K562 (cell line): ENCODE measurements around the gene SH2D7. TPM values are rescaled to one million over a fixed set of nuclear protein-coding genes. Genes with fewer than 3 reads are reported as not detected.

Experiments used
- ATAC-seq: fragments of 200-7000 bp; cut with Tn5 transposase; 3 replicates; pipeline ENCODE4 v1.9.1; 2020; ENCODE audit warnings: moderate library complexity
- BruUV-seq: library from RNA; stranded (reverse); fragments of 400-500 nt; replicated peaks from 2 replicates; lab custom pipeline; 2021; lab: Mats Ljungman, UMichigan
- CTCF ChIA-PET: fragments of 300-600 bp; formaldehyde crosslinking; extraction: SDS; loops from one replicate; lab custom pipeline; 2021; ENCODE audit warnings: low intra/inter-chr PET ratio; lab: Yijun Ruan, JAX
- POLR2A ChIA-PET: fragments of 300-600, 350-650 bp; sonication (Branson Sonifier 250); formaldehyde crosslinking; extraction: SDS; loops from one replicate; lab custom pipeline; 2021; ENCODE audit warnings: antibody characterized with exemption, inconsistent platforms; lab: Yijun Ruan, JAX
- DNase-seq, 4 experiments: peaks; one replicate each; pipeline versions ENCODE4 v3.0.0 to v3.0.0-alpha.2; 2011 to 2018; ENCODE audit warnings: low spot score in 3 of 4, mixed read lengths in 3 of 4; ENCODE audit errors: extremely low read depth in 1 of 4
- FAIRE-seq: peaks from 2 replicates; lab custom pipeline; 2011; peaks lifted over from hg19 to GRCh38; lab: Jason Lieb, UNC
- H2AFZ ChIP-seq: 2 replicates; pipeline ENCODE4 v1.6.0; 2011; ENCODE audit warnings: low read depth, low read length, control low read depth, inconsistent platforms
- H3K27ac ChIP-seq: fragments of 200-600 bp; 3 replicates; pipeline ENCODE4 v1.8.0; 2011; ENCODE audit warnings: low read depth, mild to moderate bottlenecking, control low read depth, inconsistent platforms, low read length, moderate library complexity, mixed read lengths; ENCODE audit errors: extremely low read depth
- H3K27me3 ChIP-seq, 2 experiments: fragments of 300-600 bp in 1 of 2; 2 replicates in 1 of 2; 3 replicates in 1 of 2; pipeline versions ENCODE4 v1.6.0 to v1.8.0; 2011; ENCODE audit warnings: inconsistent platforms in 2 of 2, low read length in 2 of 2, mild to moderate bottlenecking in 1 of 2, mixed read lengths in 1 of 2, moderate library complexity in 1 of 2; ENCODE audit not compliant: control insufficient read depth in 2 of 2, insufficient read depth in 2 of 2
- H3K36me3 ChIP-seq: fragments of 300-600 bp; 3 replicates; pipeline ENCODE4 v1.8.0; 2011; ENCODE audit warnings: mild to moderate bottlenecking, low read length, inconsistent platforms; ENCODE audit not compliant: control insufficient read depth, insufficient read depth
- H3K4me1 ChIP-seq, 2 experiments: fragments of 200-600 bp in 1 of 2; replicated peaks in 1 of 2; 2 replicates in 1 of 2; 3 replicates in 1 of 2; pipeline versions ENCODE4 v1.5.1 to v1.8.0; 2011; ENCODE audit warnings: inconsistent platforms in 2 of 2, low read length in 2 of 2, mild to moderate bottlenecking in 1 of 2, mixed read lengths in 1 of 2, moderate library complexity in 1 of 2; ENCODE audit not compliant: control insufficient read depth in 2 of 2, insufficient read depth in 2 of 2
- H3K4me2 ChIP-seq: 2 replicates; pipeline ENCODE4 v1.6.1; 2011; ENCODE audit warnings: low read length, control low read depth, inconsistent platforms, mixed read lengths; ENCODE audit not compliant: insufficient read depth
- H3K4me3 ChIP-seq: fragments of 200-600 bp; sonication (generic), shearing (Covaris generic); 2 replicates; pipeline ENCODE4 v1.5.1; 2016; ENCODE audit warnings: control low read depth, inconsistent platforms
- H3K79me2 ChIP-seq: fragments of 200-600 bp; 3 replicates; pipeline ENCODE4 v1.8.0; 2011; ENCODE audit warnings: low read length, inconsistent platforms; ENCODE audit not compliant: control insufficient read depth, insufficient read depth
- H3K9ac ChIP-seq, 2 experiments: 2 replicates each; pipeline versions ENCODE4 v1.6.0 to v1.6.1; 2011; ENCODE audit warnings: low read depth in 2 of 2, low read length in 2 of 2, control low read depth in 1 of 2, inconsistent platforms in 1 of 2, mild to moderate bottlenecking in 1 of 2, mixed read lengths in 1 of 2; ENCODE audit not compliant: insufficient read depth in 1 of 2
- H3K9me1 ChIP-seq: one replicate; pipeline ENCODE4 v1.6.0; 2011; ENCODE audit warnings: inconsistent platforms, mild to moderate bottlenecking, low read length, moderate library complexity; ENCODE audit not compliant: control insufficient read depth, insufficient read depth
- H3K9me3 ChIP-seq: replicated peaks from 2 replicates; pipeline ENCODE4 v1.5.1; 2011; ENCODE audit warnings: low read depth, low read length, inconsistent platforms; ENCODE audit not compliant: control insufficient read depth, insufficient read depth
- H4K20me1 ChIP-seq: replicated peaks from 2 replicates; pipeline ENCODE4 v1.6.1; 2011; ENCODE audit warnings: low read length, inconsistent platforms, mixed read lengths; ENCODE audit not compliant: control insufficient read depth, insufficient read depth
- BCL6 ChIP-seq: fragments of 250-450 bp; sonication (Bioruptor Pico); IDR thresholded peaks from 2 replicates; pipeline ENCODE4 v1.4.0; 2020
- BRCA1 ChIP-seq, 2 experiments: fragments of 450-650 bp in 1 of 2; sonication (generic) in 1 of 2; formaldehyde crosslinking in 1 of 2; IDR thresholded peaks; 2 replicates each; pipeline versions ENCODE4 v1.5.0 to v1.6.1; 2017 to 2020; ENCODE audit warnings: mild to moderate bottlenecking in 1 of 2, missing genetic modification reagents in 1 of 2
- CBX1 ChIP-seq: sonication (generic); IDR thresholded peaks from 2 replicates; pipeline ENCODE4 v1.6.1; 2016; ENCODE audit warnings: antibody characterized with exemption, low read depth, mild to moderate bottlenecking
- FOS ChIP-seq: IDR thresholded peaks from 3 replicates; pipeline ENCODE4 v1.6.1; 2011; ENCODE audit not compliant: insufficient read length; ENCODE audit errors: extremely low read depth
- MCM3 ChIP-seq: fragments of 450-650 bp; IDR thresholded peaks from 2 replicates; pipeline ENCODE4 v1.6.1; 2016
- TFAP4 ChIP-seq: sonication (generic); formaldehyde crosslinking; IDR thresholded peaks from 2 replicates; pipeline ENCODE4 v1.8.0; 2022; ENCODE audit warnings: missing genetic modification reagents, mild to moderate bottlenecking, moderate library complexity, borderline replicate concordance
- U2AF2 ChIP-seq: fragments of 200-400 bp; formaldehyde crosslinking; optimal IDR thresholded peaks from 2 replicates; pipeline ENCODE3; 2017; ENCODE audit warnings: low read depth, mild to moderate bottlenecking, low read length
- ZNF347 ChIP-seq: fragments of 450-650 bp; formaldehyde crosslinking; IDR thresholded peaks from 2 replicates; pipeline ENCODE4 v1.4.0; 2020; ENCODE audit warnings: low read depth, mild to moderate bottlenecking, moderate library complexity
- ZNF589 ChIP-seq: fragments of 200-800 bp; sonication (Bioruptor generic); IDR thresholded peaks from 2 replicates; pipeline ENCODE4 v1.6.1; 2016; ENCODE audit warnings: low read depth, missing genetic modification characterization, missing compliant biosample characterization
- WGBS: fragments of 100-300 bp; shearing (Covaris generic); methylation state at CpG from one replicate; pipeline ENCODE4 v1.1.6; 2016; ENCODE audit warnings: low coverage, mixed read lengths; ENCODE audit not compliant: insufficient coverage; ENCODE audit errors: missing lambda C conversion rate; 5-methylcytosine and 5-hydroxymethylcytosine counted together
- in situ Hi-C: fragments of 300-500 bp; cut with MboI; formaldehyde crosslinking; loops from 4 replicates; pipeline ENCODE4 v1.15.0; 2018; ENCODE audit warnings: inconsistent platforms, mixed read lengths
- intact Hi-C: fragments of 100-400 bp; cut with micrococcal nuclease; formaldehyde crosslinking; loops from 2 replicates; pipeline ENCODE4 v1.14.2; 2022
- polyA plus RNA-seq, 8 experiments: library from polyadenylated mRNA; depleted of rRNA in 4 of 8; stranded (reverse) in 5 of 8; unstranded in 3 of 8; fragments of >200 nt; fragmentation: Nextera tagmentation in 2 of 8; fragmentation: Illumina TruSeq in 1 of 8; extraction: Ambion mirVana in 2 of 8; extraction: Trizol in 1 of 8; gene quantifications; 2 replicates each; pipeline versions ENCODE4 v1.2.1 to v1.2.3, GENCODE V29; 2011 to 2014; ENCODE audit warnings: inconsistent platforms in 1 of 8, missing spikeins in 1 of 8
- total RNA-seq, 7 experiments: library from RNA; depleted of rRNA in 6 of 7; stranded (reverse); fragments of >200 nt in 6 of 7; fragmentation: Illumina TruSeq in 2 of 7; extraction: Trizol in 2 of 7; gene quantifications; 2 replicates each; pipeline versions ENCODE4 v1.2.1 to v1.2.3, GENCODE V29; 2011 to 2021; ENCODE audit warnings: low replicate concordance in 1 of 7

Gene SH2D7
- total and polyA plus RNA-seq, 9 of the 15 experiments (the other 6 are each of a cell fraction or from before 2014, with no cell fraction given) = not detected

GRCh38 chr15:78093242-78094020, 1.1 kb downstream of the SH2D7 start:
- in situ Hi-C loops = no loop called here
- 0 out of 5 replicates have a peak, but pooled peaks cover 0 to 3% of the 10 kb centered on the region in 2 experiments for H3K4me1 ChIP-seq
- H3K9me3 ChIP-seq = no peaks in the 10 kb centered on the region
- intact Hi-C loops = no loop called here
- no peak overlapping the region for H2AFZ ChIP-seq
- H3K27me3 ChIP-seq = peaks cover 8 to 48% of the 10 kb centered on the region in 2 experiments
- TF ChIP-seq TFAP4 = no peak
- no peak for TF ChIP-seq ZNF347 (CRISPR knock-in tag)
- no peak for TF ChIP-seq ZNF589
- no peak for TF ChIP-seq U2AF2
- TF ChIP-seq FOS = no peak
- TF ChIP-seq MCM3 = no peak
- TF ChIP-seq CBX1 = no peak
- TF ChIP-seq BRCA1 (IDR thresholded peaks at IDR 0.05) = no peak
- no peak for TF ChIP-seq BRCA1 (CRISPR knock-in tag; IDR thresholded peaks at IDR 0.05)
- TF ChIP-seq BCL6 (CRISPR knock-in tag) = no peak
- H3K79me2 ChIP-seq = no peaks in the 10 kb centered on the region
- no TSS peak for BruUV-seq
- H4K20me1 ChIP-seq = peaks cover 7% of the 10 kb centered on the region; the same call in 1 of the 2 replicates
- POLR2A ChIA-PET = interaction anchor here (0.5 to 1.4 kb wide), 3 partner anchors 10 to 382 kb away, joined by 3 to 4 read pairs (median 3); no protein-coding TSS in a partner anchor
- CTCF ChIA-PET = no interaction called here
- no peak for DNase-seq
- H3K9ac ChIP-seq = no peak overlapping the region
- no peak for FAIRE-seq
- no peaks in the 10 kb centered on the region for H3K36me3 ChIP-seq
- ATAC-seq = no peak
- H3K9me1 ChIP-seq = no peaks in the 10 kb centered on the region
- no peak overlapping the region for H3K4me3 ChIP-seq
- 6% methylated on average over 5 of the region's 5 CpGs for WGBS
- H3K27ac ChIP-seq = no peak overlapping the region
- no peak overlapping the region for H3K4me2 ChIP-seq
